ENCODE measurements around the gene CD300LB.
A peak's percentile ranks its signal among the peaks of the same experiment; 100 is the strongest.
"Not testable (repeated sequence)": the region's sequence is repeated elsewhere in the genome, so short reads cannot be mapped to it uniquely, and the experiment has no call there.

CD300LB gene

DNA sequence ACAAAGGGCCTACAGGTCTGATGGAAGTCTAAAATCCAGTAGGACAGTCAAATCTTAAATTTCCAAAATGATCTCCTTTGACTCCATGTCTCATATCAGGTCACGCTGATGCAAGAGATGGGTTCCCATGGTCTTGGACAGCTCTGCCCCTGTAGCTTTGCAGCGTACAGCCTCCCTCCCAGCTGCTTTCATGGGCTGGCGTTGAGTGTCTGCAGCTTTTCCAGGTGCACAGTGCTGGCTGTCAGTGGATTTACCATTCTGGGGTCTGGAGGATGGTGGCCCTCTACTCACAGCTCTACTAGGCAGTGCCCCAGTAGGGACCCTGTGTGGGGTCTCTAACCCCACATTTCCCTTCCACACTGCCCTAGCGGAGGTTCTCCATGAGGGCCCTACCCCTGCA is 43.0 kb downstream of the CD300LB start:
- not testable (repeated sequence) for DNase-seq

- no peak for DNase-seq
Measured at GRCh38 chr17:74485841-74486240, 45.4 kb downstream of the CD300LB start.

GRCh38 chr17:74485022-74485743 is 46.1 kb downstream of the CD300LB start:
- DNase-seq = no peak

- no peak for DNase-seq
Measured at GRCh38 chr17:74484066-74484465, 47.2 kb downstream of the CD300LB start.

DNA sequence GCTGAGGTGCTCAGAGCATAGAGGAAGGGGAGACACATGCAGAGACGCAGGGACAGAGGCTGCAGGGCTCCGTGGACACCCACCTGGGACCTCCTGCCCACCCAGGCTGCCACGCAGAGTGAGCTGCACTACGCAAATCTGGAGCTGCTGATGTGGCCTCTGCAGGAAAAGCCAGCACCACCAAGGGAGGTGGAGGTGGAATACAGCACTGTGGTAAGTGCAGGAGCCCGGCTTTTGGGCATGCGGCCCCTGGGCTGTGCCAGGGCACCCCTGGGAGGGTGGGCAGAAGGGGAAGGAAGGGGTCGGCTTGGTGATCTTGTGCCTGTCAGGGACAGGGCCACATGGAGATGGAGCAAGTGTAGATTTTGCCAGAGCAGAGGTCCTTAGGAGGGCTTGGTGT is 49.7 kb downstream of the CD300LB start:
- DNase-seq = no peak

DNA sequence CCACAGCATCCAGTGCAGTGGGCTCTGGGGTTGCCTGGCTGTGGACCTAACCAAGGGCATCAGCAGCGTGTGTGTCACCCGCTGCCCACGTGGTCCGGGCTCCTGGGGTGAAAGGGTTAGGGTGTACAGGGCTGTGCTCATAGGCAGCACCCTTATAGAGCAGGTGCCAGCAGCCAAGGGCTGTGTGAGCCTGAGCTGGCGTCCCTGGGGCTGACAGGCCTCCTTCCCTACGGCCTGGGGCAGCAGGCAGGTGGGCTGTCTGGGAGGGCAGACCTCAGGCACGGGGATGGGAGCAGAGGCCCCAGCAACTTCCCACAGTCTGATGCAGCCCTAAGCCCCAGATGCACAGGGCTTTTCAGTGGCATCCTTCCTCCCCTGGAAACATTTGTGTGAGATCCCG is 51.0 kb downstream of the CD300LB start:
- no peak for DNase-seq

DNA sequence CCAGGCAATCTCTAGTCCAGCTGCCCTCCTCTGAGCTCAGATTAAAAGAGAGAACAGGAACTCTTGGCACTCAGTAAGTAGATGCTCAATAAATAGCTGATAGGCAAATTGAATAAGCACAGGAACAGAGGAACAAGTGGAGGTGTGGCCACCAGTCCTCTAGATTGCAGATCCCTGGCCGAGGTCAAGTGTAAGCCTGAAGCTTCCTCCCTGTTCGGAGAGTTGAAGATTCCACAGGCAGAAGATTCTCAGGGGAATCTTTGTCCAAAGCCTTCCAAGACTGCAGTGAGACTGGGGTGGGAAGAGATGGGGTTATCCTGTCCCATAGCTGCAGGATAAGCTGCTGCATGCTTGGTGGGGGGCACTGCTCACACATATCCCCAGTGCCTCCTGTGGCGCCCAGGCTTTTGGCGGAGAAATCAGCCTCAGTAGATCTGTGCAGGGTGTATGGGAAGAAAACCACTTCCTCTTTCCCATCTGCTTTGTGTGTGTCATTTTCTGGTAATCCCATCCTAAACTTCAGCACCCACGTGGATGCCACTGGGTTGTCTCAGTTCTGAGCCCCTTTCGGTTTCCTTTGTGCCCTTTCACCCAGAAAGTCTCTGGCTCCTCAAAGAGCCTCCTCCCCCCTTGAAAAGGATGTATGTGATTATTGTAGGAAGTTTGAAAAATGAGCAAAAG is 52.7 kb downstream of the CD300LB start:
- DNase-seq = peak; percentile 34

DNA sequence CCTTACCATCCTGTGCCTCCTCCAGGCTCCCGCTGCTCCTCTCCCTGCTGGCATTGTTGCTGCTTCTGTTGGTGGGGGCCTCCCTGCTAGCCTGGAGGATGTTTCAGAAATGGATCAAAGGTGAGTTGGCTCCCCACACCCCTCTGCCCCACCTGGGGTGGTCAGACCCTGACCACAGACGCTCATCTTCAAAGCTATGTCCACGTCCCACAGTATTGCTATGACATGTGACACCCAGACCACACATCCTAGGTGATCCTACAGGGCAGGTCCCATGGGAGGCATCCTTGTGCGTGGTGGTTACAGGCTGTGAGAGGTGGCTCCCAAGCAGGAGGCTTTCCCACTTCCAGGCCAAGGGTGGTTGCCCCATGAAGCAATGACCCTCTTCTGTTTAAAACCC is 53.9 kb downstream of the CD300LB start:
- DNase-seq = no peak

DNA sequence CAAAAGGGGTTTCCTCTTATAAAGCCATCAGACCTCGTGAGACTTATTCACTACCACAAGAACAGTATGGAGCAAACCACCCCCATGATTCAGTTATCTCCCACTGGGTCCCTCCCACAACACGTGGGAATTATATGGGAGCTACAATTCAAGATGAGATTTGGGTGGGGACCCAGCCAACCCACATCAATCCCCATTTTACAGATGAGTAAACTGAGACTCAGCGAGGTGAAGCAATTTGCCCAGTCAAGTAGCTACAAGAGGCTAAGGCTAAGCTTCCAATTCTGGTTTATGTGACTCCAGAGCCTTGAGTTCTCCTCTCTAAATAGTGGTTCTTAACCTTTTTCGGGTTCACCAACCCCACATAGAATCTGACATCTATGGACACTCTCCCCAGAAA is 56.1 kb downstream of the CD300LB start:
- no peak for DNase-seq

- DNase-seq = peak; percentile 34
Measured at GRCh38 chr17:74474043-74474792, 57.1 kb downstream of the CD300LB start.

- no peak for DNase-seq
Measured at GRCh38 chr17:74473294-74473693, 58.0 kb downstream of the CD300LB start.

DNA sequence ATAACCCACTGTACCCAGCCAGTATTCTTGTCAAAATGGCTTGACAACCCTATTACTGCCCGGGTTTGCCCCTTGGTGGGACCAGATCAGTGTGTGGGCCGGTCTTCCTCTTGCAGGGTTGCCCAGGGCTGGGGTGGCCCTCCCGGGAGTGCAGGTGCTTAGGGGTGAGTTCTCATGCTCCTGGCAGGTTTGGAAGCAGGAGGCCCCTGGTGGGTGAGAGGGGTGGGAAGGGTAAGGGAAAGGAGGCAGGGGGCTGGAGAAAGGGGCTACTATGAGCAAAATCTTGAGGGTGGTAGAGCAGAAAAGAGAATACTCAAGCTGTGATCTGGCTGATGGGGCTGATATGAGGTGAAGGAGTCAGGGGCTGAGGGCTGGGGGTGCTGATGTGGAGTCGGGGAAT is 58.4 kb downstream of the CD300LB start:
- no peak for DNase-seq

DNA sequence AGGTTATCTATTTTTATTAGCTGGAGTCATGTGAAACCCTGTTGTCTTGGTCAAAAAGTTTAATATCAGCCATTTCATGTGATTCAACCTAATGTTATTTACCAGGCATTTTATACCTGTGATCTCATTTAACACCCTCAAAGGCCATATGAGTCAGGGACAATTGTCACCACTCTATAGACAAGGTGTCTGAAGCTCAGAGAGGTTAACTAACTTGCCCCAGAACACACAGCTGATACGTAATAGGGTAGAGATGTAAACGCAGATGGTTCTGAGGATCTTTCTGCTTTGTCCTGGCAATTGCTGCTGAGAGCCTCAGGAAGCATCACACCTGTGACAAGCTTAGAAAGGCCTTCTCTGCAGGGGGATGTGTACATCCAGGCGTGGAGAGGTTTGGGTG is 59.9 kb downstream of the CD300LB start:
- DNase-seq = peak; percentile 24
